IMR-90 (cell line): Measurements from ENCODE around the gene ESPL1. TPM values are rescaled to one million over a fixed set of nuclear protein-coding genes. Genes with fewer than 3 reads are reported as not detected.

Experiments
- ATAC-seq: fragments of 200-7000 bp; cut with Tn5 transposase; 2 replicates; pipeline ENCODE4 v1.9.1; 2020; ENCODE audit warnings: low read depth, mild to moderate bottlenecking, moderate library complexity
- BruUV-seq: library from RNA; stranded (reverse); fragments of 400-500 nt; replicated peaks from 2 replicates; lab custom pipeline; 2021; lab: Mats Ljungman, UMichigan
- CTCF ChIA-PET: fragments of 300-600 bp; formaldehyde crosslinking; extraction: SDS; loops from one replicate; lab custom pipeline; 2021; ENCODE audit warnings: antibody characterized with exemption; lab: Yijun Ruan, JAX
- POLR2A ChIA-PET: fragments of 300-600 bp; sonication (Branson Sonifier 250); formaldehyde crosslinking; loops from one replicate; lab custom pipeline; 2022; ENCODE audit warnings: antibody characterized with exemption; ENCODE audit not compliant: unreplicated experiment; lab: Charles Lee
- DNase-seq: peaks from one replicate; pipeline ENCODE4 v3.0.0; 2013
- H2AFZ ChIP-seq: replicated peaks from 2 replicates; pipeline ENCODE3; 2013; ENCODE audit warnings: low read length, mild to moderate bottlenecking; ENCODE audit not compliant: poor library complexity
- H2AK5ac ChIP-seq: 2 replicates; pipeline ENCODE4 v1.6.1; 2013; ENCODE audit warnings: low read depth, low read length, inconsistent platforms
- H2AK9ac ChIP-seq: replicated peaks from 2 replicates; pipeline ENCODE3; 2013; ENCODE audit warnings: mild to moderate bottlenecking, low read depth, low read length, moderate library complexity; ENCODE audit not compliant: poor library complexity
- H2BK120ac ChIP-seq: 2 replicates; pipeline ENCODE4 v1.6.1; 2013; ENCODE audit warnings: low read depth, low read length, inconsistent platforms
- H2BK15ac ChIP-seq: 3 replicates; pipeline ENCODE4 v1.6.1; 2013; ENCODE audit warnings: low read depth, low read length, inconsistent platforms
- H2BK20ac ChIP-seq: 2 replicates; pipeline ENCODE4 v1.6.1; 2013; ENCODE audit warnings: low read depth, mild to moderate bottlenecking, inconsistent platforms, low read length, moderate library complexity
- H2BK5ac ChIP-seq: 2 replicates; pipeline ENCODE4 v1.6.1; 2013; ENCODE audit warnings: mild to moderate bottlenecking, low read depth, low read length, inconsistent platforms; ENCODE audit not compliant: poor library complexity, severe bottlenecking
- H3K14ac ChIP-seq: replicated peaks from 2 replicates; pipeline ENCODE4 v1.6.1; 2013; ENCODE audit warnings: low read depth, low read length, inconsistent platforms
- H3K18ac ChIP-seq: 2 replicates; pipeline ENCODE4 v1.6.1; 2013; ENCODE audit warnings: low read depth, low read length, control low read depth
- H3K23ac ChIP-seq: 2 replicates; pipeline ENCODE4 v1.6.1; 2013; ENCODE audit warnings: low read depth, low read length, inconsistent platforms
- H3K27ac ChIP-seq: 2 replicates; pipeline ENCODE4 v1.5.1; 2013; ENCODE audit warnings: mild to moderate bottlenecking, control low read depth, low read length; ENCODE audit not compliant: insufficient read depth
- H3K27me3 ChIP-seq: 2 replicates; pipeline ENCODE4 v1.6.1; 2013; ENCODE audit warnings: low read length; ENCODE audit not compliant: control insufficient read depth, insufficient read depth
- H3K36me3 ChIP-seq: 2 replicates; pipeline ENCODE4 v1.6.1; 2013; ENCODE audit warnings: low read length, mixed read lengths; ENCODE audit not compliant: control insufficient read depth, insufficient read depth
- H3K4ac ChIP-seq: 2 replicates; pipeline ENCODE4 v1.6.1; 2013; ENCODE audit warnings: low read depth, low read length, inconsistent platforms
- H3K4me1 ChIP-seq: 2 replicates; pipeline ENCODE4 v1.6.1; 2013; ENCODE audit warnings: low read length, mixed read lengths; ENCODE audit not compliant: control insufficient read depth, insufficient read depth
- H3K4me2 ChIP-seq: 2 replicates; pipeline ENCODE4 v1.6.1; 2013; ENCODE audit warnings: low read depth, mild to moderate bottlenecking, control low read depth, low read length, moderate library complexity
- H3K4me3 ChIP-seq: 2 replicates; pipeline ENCODE4 v1.5.1; 2013; ENCODE audit warnings: low read depth, mild to moderate bottlenecking, control low read depth, low read length, moderate library complexity; ENCODE audit not compliant: insufficient read depth
- H3K56ac ChIP-seq: 2 replicates; pipeline ENCODE4 v1.6.1; 2013; ENCODE audit warnings: low read length, inconsistent platforms; ENCODE audit not compliant: insufficient read depth; ENCODE audit errors: extremely low read depth
- H3K79me1 ChIP-seq, 2 experiments: 2 replicates each; pipeline ENCODE4 v1.6.1; 2013; ENCODE audit warnings: low read length in 2 of 2, inconsistent platforms in 1 of 2, low read depth in 1 of 2
- H3K9ac ChIP-seq: 2 replicates; pipeline ENCODE4 v1.6.1; 2013; ENCODE audit warnings: low read depth, low read length, control low read depth
- H3K9me1 ChIP-seq: 2 replicates; pipeline ENCODE4 v1.6.1; 2013; ENCODE audit warnings: low read length, inconsistent platforms; ENCODE audit not compliant: insufficient read depth
- H3K9me3 ChIP-seq: 2 replicates; pipeline ENCODE4 v1.6.1; 2013; ENCODE audit warnings: low read length; ENCODE audit not compliant: control insufficient read depth, insufficient read depth
- H4K20me1 ChIP-seq: 2 replicates; pipeline ENCODE4 v1.6.1; 2013; ENCODE audit warnings: low read length, inconsistent platforms; ENCODE audit not compliant: insufficient read depth
- H4K5ac ChIP-seq: 2 replicates; pipeline ENCODE4 v1.6.1; 2013; ENCODE audit warnings: mild to moderate bottlenecking, low read depth, low read length, control low read depth
- H4K8ac ChIP-seq, 2 experiments: 2 replicates each; pipeline ENCODE4 v1.6.1; 2013; ENCODE audit warnings: low read depth in 2 of 2, low read length in 2 of 2, control low read depth in 1 of 2, inconsistent platforms in 1 of 2
- H4K91ac ChIP-seq: 2 replicates; pipeline ENCODE4 v1.6.1; 2013; ENCODE audit warnings: low read depth, low read length, inconsistent platforms; ENCODE audit not compliant: insufficient read depth
- CHD1 ChIP-seq: IDR thresholded peaks from 2 replicates; pipeline ENCODE4 v1.6.1; 2012; ENCODE audit warnings: low read depth, low read length, improper control_type of control experiment
- CTCF ChIP-seq: conservative IDR thresholded peaks from 2 replicates; pipeline ENCODE4 v1.5.1; 2012; ENCODE audit warnings: mild to moderate bottlenecking, low read depth, low read length, improper control_type of control experiment
- ELK1 ChIP-seq: fragments of 150-350 bp; IDR thresholded peaks from 2 replicates; pipeline ENCODE4 v1.6.1; 2016; ENCODE audit warnings: low read depth, mild to moderate bottlenecking, low read length, moderate library complexity, borderline replicate concordance
- MAZ ChIP-seq: IDR thresholded peaks from 2 replicates; pipeline ENCODE4 v1.6.1; 2012; ENCODE audit warnings: low read depth, mild to moderate bottlenecking, low read length, improper control_type of control experiment, moderate library complexity, borderline replicate concordance
- NFE2L2 ChIP-seq: fragments of 150-350 bp; IDR thresholded peaks from 2 replicates; pipeline ENCODE4 v1.6.1; 2016; ENCODE audit warnings: low read depth, mild to moderate bottlenecking, low read length
- RCOR1 ChIP-seq: IDR thresholded peaks from 2 replicates; pipeline ENCODE4 v1.6.1; 2012; ENCODE audit warnings: mild to moderate bottlenecking, low read length, improper control_type of control experiment; ENCODE audit not compliant: insufficient replicate concordance
- RFX5 ChIP-seq: IDR thresholded peaks from 2 replicates; pipeline ENCODE4 v1.8.0; 2012; ENCODE audit warnings: low read depth, mild to moderate bottlenecking, low read length, moderate library complexity
- SMC3 ChIP-seq: fragments of 150-350 bp; IDR thresholded peaks from 2 replicates; pipeline ENCODE4 v1.6.1; 2016; ENCODE audit warnings: low read depth, mild to moderate bottlenecking, antibody characterized with exemption, low read length, moderate library complexity
- WGBS, 2 experiments: methylation state at CpG; one replicate each; pipeline versions ENCODE4 v1.1.5 to v1.1.7; 2013; ENCODE audit warnings: missing lambda C conversion rate in 2 of 2; ENCODE audit not compliant: insufficient read length in 1 of 2; ENCODE audit errors: extremely low coverage in 2 of 2; 5-methylcytosine and 5-hydroxymethylcytosine counted together
- dilution Hi-C: fragments of 300-500 bp; cut with HindIII; formaldehyde crosslinking; loops from one replicate; pipeline ENCODE4 v1.14.3; 2018; ENCODE audit warnings: low sequenced_read_pairs; ENCODE audit not compliant: unreplicated experiment
- in situ Hi-C: fragments of 300-500 bp; cut with MboI; formaldehyde crosslinking; loops from 3 replicates; pipeline ENCODE4 v1.14.3; 2019; ENCODE audit warnings: low sequenced_read_pairs, inconsistent platforms, mixed read lengths
- intact Hi-C: fragments of 100-400 bp; cut with micrococcal nuclease; formaldehyde crosslinking; loops from 2 replicates; pipeline ENCODE4 v1.10.0; 2022
- polyA plus RNA-seq, 3 experiments: library from polyadenylated mRNA; depleted of rRNA; stranded (reverse); fragments of >200 nt; gene quantifications; 2 replicates each; pipeline ENCODE4 v1.2.3, GENCODE V29; 2012; ENCODE audit warnings: low replicate concordance in 1 of 3
- total RNA-seq: library from RNA; depleted of rRNA; stranded (reverse); fragments of >200 nt; gene quantifications from 2 replicates; pipeline ENCODE4 v1.2.3, GENCODE V29; 2012
- TF ChIP-seq, protein P1 (sequence below): fragments of 150-350 bp; IDR thresholded peaks from 2 replicates; pipeline ENCODE4 v1.6.1; 2017; ENCODE audit warnings: mild to moderate bottlenecking, antibody characterized with exemption, low read length, low read depth

Gene ESPL1
- total and polyA plus RNA-seq, 2 of the 4 experiments (the other 2 are of a cell fraction): 6.5 to 9.2 TPM

DNA sequence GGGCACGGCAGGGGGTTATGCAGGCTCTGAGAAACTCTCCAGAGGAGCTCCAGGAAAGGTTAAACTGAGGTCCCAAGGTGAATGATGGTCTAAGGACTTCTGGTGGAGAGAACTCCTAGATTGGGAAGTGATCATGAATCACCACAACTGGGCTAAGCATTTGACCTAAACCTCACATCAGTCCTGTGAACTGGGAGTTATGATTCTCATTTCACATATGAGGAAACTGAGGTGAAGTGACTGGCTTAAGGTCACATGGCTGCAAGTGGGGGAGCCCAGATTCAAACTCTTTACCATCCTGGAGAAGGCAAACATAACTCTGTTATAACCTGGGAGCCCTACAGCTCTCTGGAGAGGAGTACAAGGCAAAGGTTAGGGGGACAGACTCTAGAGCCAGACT, 40.3 kb upstream of the ESPL1 start:
- Histone ChIP-seq H3K4me3 (no peak overlapping the region), H2AK9ac (no peak overlapping the region), H3K4me1 (peaks cover 31% of the 10 kb centered on the region), H3K4ac (no peak overlapping the region), H4K5ac (no peak overlapping the region), H3K23ac (no peak overlapping the region), H3K9me1 (peaks cover 29% of the 10 kb centered on the region), H3K27ac (no peak overlapping the region), H2BK120ac (no peak overlapping the region), H2BK15ac (no peak overlapping the region), H2AK5ac (no peak overlapping the region), H3K18ac (no peak overlapping the region), H3K36me3 (peaks cover 4% of the 10 kb centered on the region; the same call in 1 of the 2 replicates), H4K8ac (no peak overlapping the region), H2BK5ac (no peak overlapping the region), H2AFZ (no peak overlapping the region), H3K56ac (no peak overlapping the region), H3K14ac (no peak overlapping the region), H3K4me2 (no peak overlapping the region), H3K9me3 (no peaks in the 10 kb centered on the region), H4K20me1 (no peaks in the 10 kb centered on the region), H2BK20ac (no peak overlapping the region), H3K79me1 (peaks cover 5 to 45% of the 10 kb centered on the region in 2 experiments; a peak in 3 of 4 replicates), H3K9ac (no peak overlapping the region), H3K27me3 (no peaks in the 10 kb centered on the region), H4K91ac (no peak overlapping the region)
- CTCF ChIA-PET: no interaction called here
- DNase-seq (no peak), ATAC-seq (no peak)
- TF ChIP-seq MAZ (no peak), RFX5 (no peak), ELK1 (no peak), CTCF (no peak), CHD1 (no peak), NFE2L2 (no peak), SMC3 (no peak), RCOR1 (no peak)
- TF ChIP-seq, protein P1, sequence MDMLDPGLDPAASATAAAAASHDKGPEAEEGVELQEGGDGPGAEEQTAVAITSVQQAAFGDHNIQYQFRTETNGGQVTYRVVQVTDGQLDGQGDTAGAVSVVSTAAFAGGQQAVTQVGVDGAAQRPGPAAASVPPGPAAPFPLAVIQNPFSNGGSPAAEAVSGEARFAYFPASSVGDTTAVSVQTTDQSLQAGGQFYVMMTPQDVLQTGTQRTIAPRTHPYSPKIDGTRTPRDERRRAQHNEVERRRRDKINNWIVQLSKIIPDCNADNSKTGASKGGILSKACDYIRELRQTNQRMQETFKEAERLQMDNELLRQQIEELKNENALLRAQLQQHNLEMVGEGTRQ: no peak
- intact Hi-C loops (no loop called here), dilution Hi-C loops (no loop called here), in situ Hi-C loops (no loop called here)
- POLR2A ChIA-PET: no interaction called here
- no CpG with 5 or more reads among the region's 1 CpG for WGBS, 2 experiments
- no TSS peak for BruUV-seq
